GM12874 (cell line): ENCODE results near the gene TCF7L2.
A peak's percentile ranks its signal among the peaks of the same experiment; 100 is the strongest.

Experiments used
- TF ChIP-seq, protein P1 (sequence below): IDR thresholded peaks from 2 replicates; pipeline ENCODE4 v1.5.1; 2011; ENCODE audit warnings: low read depth, mild to moderate bottlenecking, control low read depth, low read length, moderate library complexity; ENCODE audit not compliant: insufficient read depth

TCF7L2 gene

DNA sequence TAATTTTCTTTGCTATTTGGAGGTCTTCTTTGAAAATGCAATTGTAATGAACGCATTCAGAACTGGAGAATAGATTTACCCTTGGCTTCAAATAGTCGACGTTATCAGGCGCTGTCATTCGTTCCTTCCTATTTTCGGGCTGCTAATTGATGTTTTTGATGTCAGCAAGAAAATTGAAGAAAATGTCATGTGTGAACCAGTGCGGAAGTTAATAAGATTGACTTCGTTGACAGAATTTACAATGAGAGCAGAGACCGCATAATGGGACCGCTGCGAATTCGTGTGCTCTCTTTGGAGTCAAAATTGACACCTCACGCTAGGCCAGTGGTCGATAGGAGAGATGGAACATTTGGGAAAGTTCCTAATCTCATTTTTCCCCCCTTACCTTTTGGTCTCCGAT, 168.8 kb downstream of the TCF7L2 start:
- TF ChIP-seq, protein P1, sequence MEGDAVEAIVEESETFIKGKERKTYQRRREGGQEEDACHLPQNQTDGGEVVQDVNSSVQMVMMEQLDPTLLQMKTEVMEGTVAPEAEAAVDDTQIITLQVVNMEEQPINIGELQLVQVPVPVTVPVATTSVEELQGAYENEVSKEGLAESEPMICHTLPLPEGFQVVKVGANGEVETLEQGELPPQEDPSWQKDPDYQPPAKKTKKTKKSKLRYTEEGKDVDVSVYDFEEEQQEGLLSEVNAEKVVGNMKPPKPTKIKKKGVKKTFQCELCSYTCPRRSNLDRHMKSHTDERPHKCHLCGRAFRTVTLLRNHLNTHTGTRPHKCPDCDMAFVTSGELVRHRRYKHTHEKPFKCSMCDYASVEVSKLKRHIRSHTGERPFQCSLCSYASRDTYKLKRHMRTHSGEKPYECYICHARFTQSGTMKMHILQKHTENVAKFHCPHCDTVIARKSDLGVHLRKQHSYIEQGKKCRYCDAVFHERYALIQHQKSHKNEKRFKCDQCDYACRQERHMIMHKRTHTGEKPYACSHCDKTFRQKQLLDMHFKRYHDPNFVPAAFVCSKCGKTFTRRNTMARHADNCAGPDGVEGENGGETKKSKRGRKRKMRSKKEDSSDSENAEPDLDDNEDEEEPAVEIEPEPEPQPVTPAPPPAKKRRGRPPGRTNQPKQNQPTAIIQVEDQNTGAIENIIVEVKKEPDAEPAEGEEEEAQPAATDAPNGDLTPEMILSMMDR, result no peak

DNA sequence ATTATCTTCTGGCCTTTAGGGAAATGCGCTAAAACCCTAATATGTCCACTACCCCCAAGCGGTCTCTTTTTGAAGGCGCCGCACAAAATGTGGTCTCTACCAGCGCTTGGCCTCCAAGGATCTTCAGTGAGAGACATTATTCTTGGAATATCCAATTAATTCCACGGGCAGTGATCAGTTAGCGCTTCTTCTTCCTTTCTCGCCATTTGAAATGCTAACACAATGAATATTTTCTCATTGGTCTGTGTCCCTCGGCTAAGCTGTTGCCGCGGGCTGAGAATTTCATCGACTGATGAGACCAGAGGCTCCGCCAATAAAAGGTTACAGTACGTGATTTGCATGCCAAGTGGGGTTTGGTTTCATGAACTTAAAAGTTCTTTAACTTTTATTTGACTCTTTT, 169.8 kb downstream of the TCF7L2 start:
- TF ChIP-seq, protein P1, result no peak

DNA sequence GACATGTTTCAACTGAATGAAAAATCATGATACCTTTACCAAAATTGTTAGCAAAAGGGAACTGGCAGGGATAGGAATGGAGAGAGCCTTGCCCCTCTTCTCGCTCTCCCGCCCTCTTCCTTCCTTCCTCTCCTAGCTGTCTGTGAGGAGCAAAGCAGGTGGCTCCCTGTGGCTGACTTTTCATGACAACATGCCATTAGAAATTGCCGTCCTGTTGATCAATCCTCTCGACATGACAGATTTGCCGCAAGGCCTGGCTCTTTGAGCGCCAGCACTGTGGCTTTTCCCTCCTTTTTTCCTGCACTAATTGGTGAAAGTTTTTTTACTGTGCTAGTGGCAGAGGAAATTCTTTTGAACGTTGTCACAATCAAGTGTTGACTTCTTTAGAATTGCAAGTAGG, 171.1 kb downstream of the TCF7L2 start:
- TF ChIP-seq, protein P1, result no peak

DNA sequence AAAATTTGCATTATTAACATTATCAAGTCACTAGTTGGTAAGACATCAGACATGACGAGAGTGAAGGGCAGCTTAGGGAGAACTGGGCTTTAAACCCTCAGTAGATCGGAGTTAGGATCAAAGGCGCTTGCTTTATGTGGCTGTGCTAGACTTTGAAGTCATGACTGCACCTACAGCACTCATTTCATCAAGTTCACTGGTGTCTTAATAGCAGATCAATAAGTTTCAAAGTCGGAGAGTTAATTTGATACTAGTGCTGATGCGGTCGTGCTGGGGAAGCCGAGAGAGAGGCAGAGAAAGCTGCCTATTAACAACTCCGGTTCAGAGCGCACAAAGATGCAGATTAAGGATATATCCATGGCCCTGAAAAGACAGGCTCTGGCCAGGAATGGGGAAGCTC, 172.9 kb downstream of the TCF7L2 start:
- TF ChIP-seq, protein P1, result no peak

DNA sequence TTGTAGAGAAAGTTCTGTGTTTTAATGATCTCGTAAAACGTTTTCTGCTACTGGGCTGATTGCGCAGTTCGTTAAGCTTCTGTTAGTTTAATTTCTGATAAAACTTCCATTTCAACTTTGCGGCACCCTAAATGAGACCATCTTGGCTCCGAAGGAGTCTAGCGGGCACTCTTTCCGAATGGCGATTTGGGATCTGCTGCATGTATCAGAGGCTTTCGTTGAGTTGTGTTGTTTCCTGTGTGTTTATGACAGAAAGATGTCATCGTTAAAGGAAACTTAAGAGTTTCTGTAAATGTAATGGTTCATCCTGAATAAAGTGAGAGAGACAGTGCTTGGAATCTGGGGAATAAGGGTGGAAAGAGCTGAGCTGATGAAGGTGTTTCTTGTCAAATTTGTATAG, 174.7 kb downstream of the TCF7L2 start:
- TF ChIP-seq, protein P1, result no peak

DNA sequence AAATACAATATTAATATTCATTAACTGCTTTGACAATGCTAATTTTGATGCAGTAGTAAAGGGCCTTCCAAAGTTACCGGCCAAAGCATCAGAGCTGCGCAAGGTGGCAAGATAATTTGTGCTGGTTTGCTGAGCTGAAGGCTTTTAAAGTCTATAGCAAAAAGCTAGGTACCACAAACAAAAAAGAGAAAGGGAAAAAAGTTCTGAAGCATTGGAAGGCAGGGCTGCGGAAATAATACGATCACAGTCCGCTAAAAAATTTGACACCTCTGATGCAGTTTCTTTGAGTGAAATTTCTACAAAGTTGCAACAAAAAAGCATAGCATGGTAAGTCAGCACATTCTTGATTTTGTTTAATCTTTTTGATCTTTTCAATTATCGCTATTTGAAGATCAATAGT, 175.6 kb downstream of the TCF7L2 start:
- TF ChIP-seq, protein P1, result no peak

DNA sequence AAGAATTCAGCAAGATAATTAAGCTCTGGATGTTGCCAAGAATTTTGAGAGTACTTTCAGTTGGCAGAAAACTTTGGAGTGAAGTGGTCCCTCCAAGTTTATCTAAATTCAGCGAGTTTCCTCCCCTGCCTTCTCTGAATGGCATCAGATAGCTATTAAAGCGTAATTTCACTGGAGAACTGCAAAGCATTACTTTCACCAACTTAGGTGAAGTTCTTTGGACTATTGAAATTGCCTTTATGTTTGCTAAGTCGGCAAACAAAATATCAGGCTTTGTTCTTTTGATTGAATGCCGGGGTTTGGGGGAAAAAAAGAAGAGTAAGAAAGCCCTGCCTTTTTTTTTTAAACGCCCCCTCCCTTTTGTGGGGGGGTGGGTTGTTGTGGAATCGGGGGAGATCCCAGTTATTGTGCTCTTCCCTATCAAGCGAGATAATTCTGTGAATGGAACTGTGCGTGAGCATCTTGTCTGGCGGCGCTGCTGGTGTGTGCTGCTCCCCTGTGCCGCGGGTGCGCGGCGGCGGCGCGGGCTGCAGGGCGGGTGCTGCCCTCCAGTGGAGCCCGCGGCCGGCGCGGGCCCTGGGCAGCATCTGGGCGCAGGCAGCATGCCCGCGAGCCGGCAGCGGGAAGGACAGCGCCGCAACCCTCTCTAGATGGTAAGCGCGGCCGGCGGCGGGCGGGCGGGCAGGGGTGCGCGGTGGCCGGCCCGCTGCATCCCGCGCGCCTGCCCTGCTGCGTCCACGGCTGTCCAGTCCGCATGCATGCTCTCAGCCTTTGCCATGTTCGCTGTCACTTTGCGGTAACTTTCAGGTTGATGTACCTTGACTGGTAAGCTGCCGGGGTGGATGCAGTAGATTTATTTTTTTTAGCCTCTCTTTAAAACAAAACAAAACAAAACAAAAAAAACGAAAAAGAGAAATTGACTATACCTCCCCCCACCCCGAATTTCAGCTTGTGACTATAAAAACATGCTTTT, 176.5 kb downstream of the TCF7L2 start:
- TF ChIP-seq, protein P1, result peak; percentile 56
